HEK293 (cell line): ENCODE data around the gene CSK.

Experiments used
- CTCF ChIP-seq: fragments of 450-650 bp; formaldehyde crosslinking; IDR thresholded peaks from 2 replicates; pipeline ENCODE4 v1.5.1; 2016; ENCODE audit warnings: missing biosample characterization, missing genetic modification characterization
- ZEB2 ChIP-seq: fragments of 450-650 bp; formaldehyde crosslinking; IDR thresholded peaks from 2 replicates; pipeline ENCODE4 v1.5.1; 2016; ENCODE audit warnings: missing biosample characterization, missing genetic modification characterization
- ZNF513 ChIP-seq: fragments of 450-650 bp; IDR thresholded peaks from 2 replicates; pipeline ENCODE4 v1.5.1; 2018; ENCODE audit warnings: missing biosample characterization, missing genetic modification characterization

- TF ChIP-seq ZNF513 (tag by site-specific recombination): no peak
- TF ChIP-seq CTCF (tag by site-specific recombination): no peak
- no peak for TF ChIP-seq ZEB2 (tag by site-specific recombination)
Measured at GRCh38 chr15:74847432-74847831, 65.6 kb downstream of the CSK start.
